ENCODE data around the gene FBXW7.

- TF ChIP-seq POLR2A (IDR thresholded peaks at IDR 0.05; ENCODE audit: low read depth, low read length) = no peak
- no peak for TF ChIP-seq POLR2AphosphoS5 (IDR thresholded peaks at IDR 0.05; ENCODE audit: low read depth, low read length)
- TF ChIP-seq SPI1 (IDR thresholded peaks at IDR 0.05; ENCODE audit: low read depth, low read length) = no peak
- TF ChIP-seq POU2F2 (IDR thresholded peaks at IDR 0.05; ENCODE audit: low read depth, low read length) = no peak
- TF ChIP-seq TAF1 (IDR thresholded peaks at IDR 0.05; ENCODE audit: low read depth, low read length) = no peak
Observed at GRCh38 chr4:152565333-152565732, 29.4 kb upstream of the FBXW7 start.

All from GM12891 (cell line).